Liver (tissue), 9 donors: ENCODE data around the gene MSI2. TPM values are rescaled to one million over a fixed set of nuclear protein-coding genes. Genes with fewer than 3 reads are reported as not detected.

ENCODE experiments used
- DNase-seq: peaks from one replicate; pipeline ENCODE4 v3.0.0-alpha.2; 2017; ENCODE audit warnings: low spot score
- H3K27ac ChIP-seq, 2 donors: one replicate each; pipeline ENCODE4 v1.7.0; 2013; ENCODE audit warnings: inconsistent platforms in 2 of 2, low read length in 2 of 2, control low read depth in 1 of 2, low read depth in 1 of 2, mild to moderate bottlenecking in 1 of 2
- H3K27me3 ChIP-seq, 4 donors: one replicate each; pipeline versions ENCODE4 v1.6.1 to v1.7.0; 2013; ENCODE audit warnings: low read length in 3 of 4, inconsistent platforms in 1 of 4, mild to moderate bottlenecking in 1 of 4, moderate library complexity in 1 of 4; ENCODE audit not compliant: control insufficient read depth in 4 of 4, insufficient read depth in 4 of 4
- H3K36me3 ChIP-seq, 4 donors: one replicate each; pipeline versions ENCODE4 v1.6.1 to v1.7.0; 2013; ENCODE audit warnings: low read length in 3 of 4, mild to moderate bottlenecking in 3 of 4, low read depth in 1 of 4, moderate library complexity in 1 of 4; ENCODE audit not compliant: control insufficient read depth in 4 of 4, insufficient read depth in 3 of 4
- H3K4me1 ChIP-seq, 4 donors: one replicate each; pipeline versions ENCODE4 v1.6.1 to v1.7.0; 2013; ENCODE audit warnings: low read length in 3 of 4, mild to moderate bottlenecking in 3 of 4, moderate library complexity in 1 of 4; ENCODE audit not compliant: control insufficient read depth in 4 of 4, insufficient read depth in 4 of 4
- H3K4me3 ChIP-seq, 3 donors: one replicate each; pipeline versions ENCODE4 v1.6.1 to v1.7.0; 2013; ENCODE audit warnings: low read length in 3 of 3, control low read depth in 1 of 3, low read depth in 1 of 3, mild to moderate bottlenecking in 1 of 3
- H3K9ac ChIP-seq, 2 donors: one replicate each; pipeline ENCODE4 v1.7.0; 2013; ENCODE audit warnings: low read length in 2 of 2, mild to moderate bottlenecking in 2 of 2, moderate library complexity in 2 of 2, control low read depth in 1 of 2, low read depth in 1 of 2
- H3K9me3 ChIP-seq, 4 donors: one replicate each; pipeline versions ENCODE4 v1.6.1 to v1.7.0; 2013; ENCODE audit warnings: low read length in 3 of 4; ENCODE audit not compliant: control insufficient read depth in 4 of 4
- ATF3 ChIP-seq: IDR thresholded peaks from 2 replicates; pipeline ENCODE4 v1.6.1; 2016; ENCODE audit warnings: antibody characterized with exemption
- EGR1 ChIP-seq, 2 donors: IDR thresholded peaks; 2 replicates each; pipeline ENCODE4 v1.6.1; 2016 to 2018; ENCODE audit warnings: antibody characterized with exemption in 2 of 2, low read depth in 2 of 2
- FOXA1 ChIP-seq: IDR thresholded peaks from 2 replicates; pipeline ENCODE4 v1.6.1; 2016; ENCODE audit warnings: antibody characterized with exemption
- FOXA2 ChIP-seq: IDR thresholded peaks from 2 replicates; pipeline ENCODE4 v1.6.1; 2016; ENCODE audit warnings: antibody characterized with exemption
- GABPA ChIP-seq, 2 donors: IDR thresholded peaks in 1 of 2; conservative IDR thresholded peaks in 1 of 2; 2 replicates each; pipeline ENCODE4 v1.6.1; 2016; ENCODE audit warnings: antibody characterized with exemption in 2 of 2, mild to moderate bottlenecking in 1 of 2, moderate library complexity in 1 of 2
- HNF4A ChIP-seq, 2 donors: conservative IDR thresholded peaks; 2 replicates each; pipeline ENCODE4 v1.6.1; 2016; ENCODE audit warnings: antibody characterized with exemption in 2 of 2, mild to moderate bottlenecking in 2 of 2
- HNF4G ChIP-seq: IDR thresholded peaks from 2 replicates; pipeline ENCODE4 v1.6.1; 2016; ENCODE audit warnings: antibody characterized with exemption
- JUND ChIP-seq, 2 donors: IDR thresholded peaks; 2 replicates each; pipeline ENCODE4 v1.6.1; 2016; ENCODE audit warnings: antibody characterized with exemption in 2 of 2
- MAX ChIP-seq: IDR thresholded peaks from 2 replicates; pipeline ENCODE4 v1.6.1; 2016; ENCODE audit warnings: antibody characterized with exemption
- NR2F2 ChIP-seq: IDR thresholded peaks from 2 replicates; pipeline ENCODE4 v1.6.1; 2016; ENCODE audit warnings: antibody characterized with exemption
- RAD21 ChIP-seq, 2 donors: IDR thresholded peaks; 2 replicates each; pipeline ENCODE4 v1.6.1; 2016; ENCODE audit warnings: antibody characterized with exemption in 2 of 2, mild to moderate bottlenecking in 2 of 2
- REST ChIP-seq: IDR thresholded peaks from 2 replicates; pipeline ENCODE4 v1.6.1; 2016; ENCODE audit warnings: antibody characterized with exemption, mild to moderate bottlenecking
- RXRA ChIP-seq, 2 donors: IDR thresholded peaks; 2 replicates each; pipeline ENCODE4 v1.6.1; 2017 to 2018; ENCODE audit warnings: antibody characterized with exemption in 2 of 2, mild to moderate bottlenecking in 1 of 2
- SP1 ChIP-seq: IDR thresholded peaks from 2 replicates; pipeline ENCODE4 v1.6.1; 2018; ENCODE audit warnings: antibody characterized with exemption, mild to moderate bottlenecking
- TAF1 ChIP-seq: conservative IDR thresholded peaks from 2 replicates; pipeline ENCODE4 v1.6.1; 2016; ENCODE audit warnings: antibody characterized with exemption, mild to moderate bottlenecking
- YY1 ChIP-seq: IDR thresholded peaks from 2 replicates; pipeline ENCODE4 v1.6.1; 2016; ENCODE audit warnings: antibody characterized with exemption, mild to moderate bottlenecking
- WGBS: extraction: QIAGEN DNeasy Blood & Tissue Kit; methylation state at CpG from one replicate; pipeline ENCODE4 v1.1.7; 2013; 5-methylcytosine and 5-hydroxymethylcytosine counted together
- polyA plus RNA-seq, 2 donors: library from polyadenylated mRNA; stranded (reverse) in 1 of 2; unstranded in 1 of 2; fragments of 200-250 nt in 1 of 2; fragments of >200 nt in 1 of 2; fragmentation: Nextera tagmentation in 1 of 2; extraction: Ambion mirVana in 1 of 2; gene quantifications; one replicate each; pipeline versions ENCODE4 v1.2.1 to v1.2.3, GENCODE V29; 2013 to 2015
- total RNA-seq, 2 donors: library from RNA; depleted of rRNA; stranded (reverse); fragments of >200 nt; gene quantifications; one replicate each; pipeline ENCODE4 v1.2.3, GENCODE V29; 2014
- TF ChIP-seq, protein P1 (sequence below): IDR thresholded peaks from 2 replicates; pipeline ENCODE4 v1.6.1; 2016; ENCODE audit warnings: antibody characterized with exemption
- TF ChIP-seq, protein P2 (sequence below): fragments of 150-350 bp; IDR thresholded peaks from 2 replicates; pipeline ENCODE4 v1.5.1; 2017; ENCODE audit warnings: improper control_type of control experiment, low read depth, low read length; ENCODE audit not compliant: missing input control
- donor health status: healthy.
- donor health status: healthy.
- donor health status: healthy.
- donor health status: healthy.
- donor health status: healthy.

The MSI2 gene
- total and polyA plus RNA-seq, 4 donors, result 5.7 to 15.6 (median 9.2) TPM

DNA sequence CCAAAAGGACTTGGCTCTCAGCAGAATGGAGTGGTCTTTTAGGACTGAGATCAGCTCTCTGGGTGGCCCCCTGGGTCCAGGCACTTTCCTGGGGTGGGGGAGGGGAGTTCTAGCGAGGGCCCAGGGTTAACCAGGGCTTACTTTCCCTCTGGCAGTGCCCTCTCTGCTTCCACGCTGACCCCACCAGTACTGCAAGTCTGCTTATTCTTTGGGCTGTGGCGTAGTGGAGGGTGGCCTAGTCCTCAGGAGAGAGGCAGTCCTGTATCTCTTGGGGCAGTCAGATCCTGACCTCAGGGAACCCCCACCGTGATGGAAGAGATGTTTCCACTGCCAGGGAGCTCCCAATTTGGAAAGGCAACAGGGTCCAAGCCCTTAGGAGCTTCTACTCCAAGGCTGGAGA is 409.4 kb downstream of the MSI2 start:
- Histone ChIP-seq H3K4me3 (no peak overlapping the region), H3K4me1 (no peaks in the 10 kb centered on the region), H3K27ac (no peak overlapping the region), H3K27me3 (no peaks in the 10 kb centered on the region), H3K36me3 (no peaks in the 10 kb centered on the region), H3K9me3 (no peaks in the 10 kb centered on the region), H3K9ac (no peak overlapping the region)
- WGBS, result 88% methylated on average over 4 of the region's 4 CpGs
- TF ChIP-seq YY1, result no peak
- TF ChIP-seq SP1, result no peak
- TF ChIP-seq HNF4G, result no peak
- TF ChIP-seq, protein P1, sequence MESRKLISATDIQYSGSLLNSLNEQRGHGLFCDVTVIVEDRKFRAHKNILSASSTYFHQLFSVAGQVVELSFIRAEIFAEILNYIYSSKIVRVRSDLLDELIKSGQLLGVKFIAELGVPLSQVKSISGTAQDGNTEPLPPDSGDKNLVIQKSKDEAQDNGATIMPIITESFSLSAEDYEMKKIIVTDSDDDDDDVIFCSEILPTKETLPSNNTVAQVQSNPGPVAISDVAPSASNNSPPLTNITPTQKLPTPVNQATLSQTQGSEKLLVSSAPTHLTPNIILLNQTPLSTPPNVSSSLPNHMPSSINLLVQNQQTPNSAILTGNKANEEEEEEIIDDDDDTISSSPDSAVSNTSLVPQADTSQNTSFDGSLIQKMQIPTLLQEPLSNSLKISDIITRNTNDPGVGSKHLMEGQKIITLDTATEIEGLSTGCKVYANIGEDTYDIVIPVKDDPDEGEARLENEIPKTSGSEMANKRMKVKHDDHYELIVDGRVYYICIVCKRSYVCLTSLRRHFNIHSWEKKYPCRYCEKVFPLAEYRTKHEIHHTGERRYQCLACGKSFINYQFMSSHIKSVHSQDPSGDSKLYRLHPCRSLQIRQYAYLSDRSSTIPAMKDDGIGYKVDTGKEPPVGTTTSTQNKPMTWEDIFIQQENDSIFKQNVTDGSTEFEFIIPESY, result no peak
- TF ChIP-seq ATF3, result no peak
- TF ChIP-seq MAX, result no peak
- TF ChIP-seq REST, result no peak
- TF ChIP-seq, protein P2, sequence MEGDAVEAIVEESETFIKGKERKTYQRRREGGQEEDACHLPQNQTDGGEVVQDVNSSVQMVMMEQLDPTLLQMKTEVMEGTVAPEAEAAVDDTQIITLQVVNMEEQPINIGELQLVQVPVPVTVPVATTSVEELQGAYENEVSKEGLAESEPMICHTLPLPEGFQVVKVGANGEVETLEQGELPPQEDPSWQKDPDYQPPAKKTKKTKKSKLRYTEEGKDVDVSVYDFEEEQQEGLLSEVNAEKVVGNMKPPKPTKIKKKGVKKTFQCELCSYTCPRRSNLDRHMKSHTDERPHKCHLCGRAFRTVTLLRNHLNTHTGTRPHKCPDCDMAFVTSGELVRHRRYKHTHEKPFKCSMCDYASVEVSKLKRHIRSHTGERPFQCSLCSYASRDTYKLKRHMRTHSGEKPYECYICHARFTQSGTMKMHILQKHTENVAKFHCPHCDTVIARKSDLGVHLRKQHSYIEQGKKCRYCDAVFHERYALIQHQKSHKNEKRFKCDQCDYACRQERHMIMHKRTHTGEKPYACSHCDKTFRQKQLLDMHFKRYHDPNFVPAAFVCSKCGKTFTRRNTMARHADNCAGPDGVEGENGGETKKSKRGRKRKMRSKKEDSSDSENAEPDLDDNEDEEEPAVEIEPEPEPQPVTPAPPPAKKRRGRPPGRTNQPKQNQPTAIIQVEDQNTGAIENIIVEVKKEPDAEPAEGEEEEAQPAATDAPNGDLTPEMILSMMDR, result no peak
- no peak for TF ChIP-seq HNF4A (conservative IDR thresholded peaks at IDR 0.05)
- no peak for TF ChIP-seq RAD21 (IDR thresholded peaks at IDR 0.05)
- TF ChIP-seq NR2F2, result no peak
- no peak for TF ChIP-seq EGR1 (IDR thresholded peaks at IDR 0.05; ENCODE audit: low read depth in 2 of 2)
- TF ChIP-seq RXRA (IDR thresholded peaks at IDR 0.05), result no peak
- no peak for TF ChIP-seq TAF1
- no peak for TF ChIP-seq FOXA2
- no peak for TF ChIP-seq JUND (IDR thresholded peaks at IDR 0.05)
- no peak for DNase-seq

DNA sequence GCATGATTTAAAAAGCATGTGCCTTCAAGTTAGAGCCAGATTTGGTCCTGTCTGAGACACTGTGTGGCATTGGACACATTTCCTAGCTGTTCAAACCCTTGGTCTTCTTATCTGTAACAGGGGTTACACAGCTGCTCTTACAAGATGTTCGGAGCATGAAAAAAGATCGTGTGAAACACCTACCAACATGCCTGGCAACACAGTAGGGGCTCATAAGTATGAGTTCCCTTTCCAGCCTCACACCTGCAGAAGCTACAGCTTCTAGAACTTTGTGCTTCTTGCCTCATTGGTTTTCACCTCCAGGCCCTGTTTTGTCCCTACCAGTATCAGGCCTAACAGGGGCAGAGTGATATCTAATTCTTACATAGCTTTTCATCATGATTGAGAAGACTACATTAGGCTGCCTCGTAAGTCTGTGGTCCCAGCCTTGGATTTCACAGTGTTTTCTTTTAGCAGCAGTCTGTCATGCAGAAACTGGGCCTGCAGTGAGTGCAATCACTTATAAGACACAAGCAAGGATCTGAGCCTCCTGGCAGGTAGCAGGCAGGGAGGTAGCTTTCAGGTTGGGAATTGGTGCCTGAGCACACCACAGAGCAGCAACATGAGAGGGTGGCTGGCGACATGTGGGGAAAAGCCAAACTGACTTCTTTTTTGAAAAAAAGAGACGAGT is 410.0 kb downstream of the MSI2 start:
- Histone ChIP-seq H3K9me3 (no peaks in the 10 kb centered on the region), H3K27me3 (no peaks in the 10 kb centered on the region), H3K4me1 (no peaks in the 10 kb centered on the region), H3K4me3 (no peak overlapping the region), H3K27ac (no peak overlapping the region), H3K36me3 (no peaks in the 10 kb centered on the region), H3K9ac (no peak overlapping the region)
- TF ChIP-seq SP1 (no peak), EGR1 (IDR thresholded peaks at IDR 0.05; ENCODE audit: low read depth in 2 of 2) (no peak), YY1 (no peak), TAF1 (no peak), REST (no peak), FOXA1 (no peak), MAX (no peak), ATF3 (no peak), GABPA (IDR thresholded peaks at IDR 0.05 in 1 of 2, conservative IDR thresholded peaks at IDR 0.05 in 1 of 2) (no peak), NR2F2 (no peak), FOXA2 (no peak), JUND (IDR thresholded peaks at IDR 0.05) (no peak), RXRA (IDR thresholded peaks at IDR 0.05) (no peak)
- 88% methylated on average over 5 of the region's 5 CpGs for WGBS
- no peak for DNase-seq
